PC-3 (cell line): Measurements from ENCODE around the gene PLXNB1.

Experiments used
- CTCF ChIP-seq: fragments of 300-600 bp; sonication (generic); conservative IDR thresholded peaks from 2 replicates; pipeline ENCODE4 v1.5.1; 2017; ENCODE audit warnings: antibody characterized with exemption, low read depth, mild to moderate bottlenecking, low read length
- EZH2 ChIP-seq: fragments of 300-600 bp; sonication (generic); IDR thresholded peaks from one replicate; pipeline ENCODE4 v1.6.1; 2017; ENCODE audit warnings: antibody characterized with exemption, mild to moderate bottlenecking, low read length; ENCODE audit not compliant: unreplicated experiment
- EZH2phosphoT487 ChIP-seq: fragments of 300-600 bp; sonication (generic); IDR thresholded peaks from 2 replicates; pipeline ENCODE4 v1.6.1; 2018; ENCODE audit warnings: mild to moderate bottlenecking, antibody characterized with exemption, low read length, borderline replicate concordance

- no peak for TF ChIP-seq CTCF
- no peak for TF ChIP-seq EZH2
- TF ChIP-seq EZH2phosphoT487: no peak
These were observed 21.4 kb upstream of the PLXNB1 start for GRCh38 chr3:48451270-48451669.
